ENCODE results near the gene ENTPD1.
A peak's percentile ranks its signal among the peaks of the same experiment; 100 is the strongest.

The ENTPD1 gene

DNA sequence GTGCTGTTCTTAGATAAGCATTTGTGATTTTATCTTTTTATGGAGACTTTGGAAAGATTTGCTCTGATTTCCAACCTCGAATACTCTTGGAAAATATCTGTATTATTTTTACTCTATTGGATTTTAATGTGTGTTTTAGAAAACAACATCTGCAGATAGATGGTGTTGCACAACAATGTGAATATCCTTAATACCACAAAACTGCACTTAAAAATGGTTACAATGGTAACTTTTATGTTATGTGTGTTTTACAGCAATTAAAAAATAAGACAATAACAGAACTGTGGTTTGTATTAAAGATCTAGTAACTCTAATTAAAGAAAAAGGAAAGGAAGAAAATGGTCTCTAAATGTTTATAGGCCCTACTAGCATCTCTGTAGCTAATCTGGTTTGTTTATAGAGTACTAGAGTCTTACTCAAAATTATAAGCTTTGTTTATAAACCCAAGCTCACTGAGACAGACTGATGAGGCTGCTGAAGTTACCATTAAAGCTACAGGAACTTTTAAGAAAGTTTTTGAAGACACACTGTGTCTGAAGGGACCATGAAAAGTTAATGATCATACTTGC, 77.2 kb downstream of the ENTPD1 start:
- no peak for DNase-seq

DNA sequence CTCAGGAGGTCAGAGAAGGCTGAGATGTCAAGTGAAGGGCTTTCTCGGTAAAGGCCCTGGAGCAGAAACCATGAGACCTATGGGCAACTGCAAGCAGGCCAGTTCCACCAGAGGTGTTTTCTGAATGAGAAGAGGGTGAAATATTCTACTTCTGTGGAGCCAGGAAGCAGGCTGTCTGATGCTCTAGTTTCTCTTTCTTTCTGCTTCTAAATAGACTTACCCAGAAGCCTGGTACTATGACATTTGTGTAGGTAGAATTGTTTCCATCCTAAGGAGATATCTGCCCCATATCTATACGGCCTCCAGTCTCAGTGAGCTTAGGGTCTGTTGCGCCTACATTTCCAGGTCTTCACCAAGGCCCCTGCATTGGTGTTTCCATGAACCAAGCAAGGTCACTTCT, 78.4 kb downstream of the ENTPD1 start:
- DNase-seq = no peak

DNA sequence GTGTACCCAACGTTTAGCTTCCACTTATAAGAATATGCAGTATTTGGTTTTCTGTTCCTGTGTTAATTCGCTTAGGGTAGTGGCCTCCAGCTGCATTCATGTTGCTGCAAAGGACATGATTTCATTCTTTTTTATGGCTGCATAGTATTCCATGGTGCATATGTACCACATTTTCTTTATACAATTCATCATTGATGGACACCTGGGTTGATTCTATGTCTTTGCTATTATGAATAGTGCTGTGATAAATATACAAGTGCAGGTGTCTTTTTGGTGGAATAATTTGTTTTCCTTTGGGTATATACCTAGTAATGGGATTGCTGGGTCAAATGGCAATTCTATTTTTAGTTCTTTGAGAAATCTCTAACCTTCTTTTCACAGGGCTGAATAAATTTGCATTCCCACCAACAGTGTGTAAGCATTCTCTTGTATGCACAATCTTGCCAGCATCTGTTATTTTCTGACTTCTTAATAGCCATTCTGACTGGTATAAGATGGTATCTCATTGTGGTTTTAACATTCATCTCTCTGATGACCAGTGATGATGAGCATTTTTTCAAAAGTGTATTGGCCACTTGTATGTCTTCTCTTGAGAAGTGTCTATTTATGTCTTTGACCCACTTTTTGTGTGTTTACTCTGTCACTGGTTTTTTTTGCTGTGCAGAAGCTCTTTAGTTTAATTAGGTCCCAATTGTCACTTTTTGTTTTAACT, 79.3 kb downstream of the ENTPD1 start:
- no peak for DNase-seq

DNA sequence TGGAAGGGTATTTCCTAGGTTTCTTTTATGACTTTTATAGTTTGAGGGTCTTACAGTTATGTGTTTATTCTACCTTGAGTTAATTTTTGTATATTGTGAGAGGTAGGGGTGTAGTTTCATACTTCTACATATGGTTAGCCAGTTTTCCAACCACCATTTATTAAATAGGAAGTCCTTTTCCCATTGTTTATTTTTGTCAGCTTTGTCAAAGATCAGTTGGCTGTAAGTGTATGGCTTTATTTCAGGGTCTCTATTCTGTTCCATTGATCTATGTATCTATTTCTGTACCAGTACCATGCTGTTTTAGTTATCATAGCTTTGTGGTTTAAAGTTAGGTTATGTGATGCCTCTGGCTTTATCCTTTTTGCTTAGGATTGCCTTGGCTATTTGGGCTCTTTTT, 79.9 kb downstream of the ENTPD1 start:
- DNase-seq = no peak

DNA sequence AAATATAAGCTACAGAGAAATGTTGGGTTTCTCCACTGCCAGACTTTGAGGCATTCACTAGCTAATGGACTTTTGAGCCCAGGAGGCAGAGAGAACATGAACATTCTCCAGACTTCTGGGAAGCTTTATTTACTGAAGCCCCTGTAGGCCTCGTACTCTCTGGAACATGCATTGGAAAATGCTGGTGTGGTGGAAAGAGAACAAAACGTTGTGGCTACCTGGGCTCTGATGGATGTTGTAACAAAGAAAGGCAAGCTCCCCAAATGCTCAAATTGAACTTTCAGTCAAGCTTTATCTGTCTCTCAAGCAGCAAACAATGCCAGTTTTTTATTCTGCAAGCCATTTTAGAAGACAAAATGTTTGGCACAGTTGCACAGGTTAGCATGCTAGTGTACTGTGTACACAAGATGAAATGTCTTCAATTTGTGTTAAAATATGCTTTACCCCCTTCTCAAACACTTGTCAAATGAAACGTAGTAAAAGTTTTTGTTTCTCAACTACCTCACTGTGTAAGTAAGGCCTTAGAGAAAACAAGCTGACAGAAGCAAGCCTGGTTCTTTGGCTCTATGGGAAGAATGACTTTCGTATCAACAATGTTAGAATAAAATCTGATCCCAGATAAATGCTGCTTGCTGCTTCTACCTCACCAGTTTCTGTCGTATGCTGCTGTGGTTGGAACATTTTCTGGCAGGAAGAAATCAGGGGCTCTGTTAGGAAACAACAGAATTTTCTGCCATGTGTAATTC, 80.8 kb downstream of the ENTPD1 start:
- DNase-seq = no peak

DNA sequence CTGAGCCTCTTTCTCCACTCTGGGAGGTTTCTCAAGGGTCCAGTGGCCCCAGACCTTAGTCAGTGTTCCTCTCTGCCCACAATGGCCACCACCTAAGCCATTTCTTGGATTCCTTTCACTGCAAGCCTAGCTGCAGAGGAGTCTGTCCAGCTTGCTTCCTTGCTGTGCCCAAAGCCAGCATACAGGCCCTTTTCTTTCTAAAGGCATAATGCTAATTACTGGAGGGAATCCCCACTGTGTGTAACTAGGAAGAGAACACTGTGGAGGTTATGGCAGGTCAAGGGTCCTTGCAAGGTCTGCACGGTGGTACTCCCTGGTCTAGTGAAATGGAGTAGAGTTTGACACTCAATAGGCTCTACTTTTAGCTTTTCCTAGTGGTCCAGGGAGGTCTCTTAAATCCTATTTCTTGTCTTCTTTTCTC, 81.4 kb downstream of the ENTPD1 start:
- DNase-seq = no peak

DNA sequence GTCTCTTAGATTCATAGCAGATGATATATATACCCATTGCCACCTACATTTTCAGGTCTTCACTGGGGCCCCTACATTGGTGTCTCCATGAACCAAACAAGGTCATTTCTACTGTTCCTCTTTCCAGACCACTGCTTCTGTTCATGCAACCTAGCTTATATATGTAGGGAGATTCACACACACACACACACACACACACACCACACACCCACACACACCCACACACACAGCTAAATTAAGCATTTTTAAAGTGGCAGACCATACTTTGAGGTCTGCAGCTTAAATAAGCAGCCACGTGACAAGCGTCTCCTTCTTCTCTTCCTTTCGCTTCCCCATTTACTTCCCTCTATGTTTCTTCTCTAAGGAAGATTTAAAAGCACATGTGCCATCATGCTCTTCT, 81.8 kb downstream of the ENTPD1 start:
- DNase-seq = no peak

DNA sequence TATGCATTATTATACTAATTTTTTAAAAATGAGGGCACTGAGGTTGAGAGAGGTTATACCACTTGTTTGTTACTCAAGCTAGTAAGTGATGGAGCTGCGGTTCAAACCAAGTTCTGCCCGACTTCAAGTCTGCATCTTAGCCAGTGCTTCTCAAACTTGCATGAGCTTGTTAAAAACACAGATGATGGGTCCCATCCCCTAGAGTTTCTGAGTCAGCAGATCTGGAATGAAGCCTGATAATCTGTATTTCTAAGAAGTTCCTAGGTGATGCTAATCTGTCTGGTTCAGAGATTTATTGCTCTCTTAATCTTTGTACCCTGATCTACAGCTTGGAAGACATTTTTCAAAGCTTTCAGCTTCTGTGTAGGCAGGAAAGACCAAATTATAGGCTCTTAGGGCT, 84.2 kb downstream of the ENTPD1 start:
- DNase-seq = no peak

DNA sequence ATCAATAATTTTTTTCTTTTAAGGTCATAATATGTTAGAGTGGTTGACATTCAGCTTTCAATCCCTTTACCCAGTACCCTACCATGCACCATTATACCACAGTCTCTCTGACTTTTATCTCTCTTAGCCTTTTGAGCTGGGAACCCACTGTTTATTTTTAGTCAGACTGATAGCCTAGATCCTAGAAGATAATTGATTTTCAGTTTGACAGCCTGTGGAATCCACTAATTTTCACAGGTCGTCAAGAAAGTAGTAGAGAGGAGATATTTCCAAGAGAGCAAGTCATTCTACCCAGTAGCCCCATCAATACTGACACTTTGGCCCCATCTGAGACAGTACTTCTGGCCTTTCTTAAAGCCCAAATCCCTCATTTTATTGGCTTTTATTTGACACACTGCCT, 84.7 kb downstream of the ENTPD1 start:
- no peak for DNase-seq

DNA sequence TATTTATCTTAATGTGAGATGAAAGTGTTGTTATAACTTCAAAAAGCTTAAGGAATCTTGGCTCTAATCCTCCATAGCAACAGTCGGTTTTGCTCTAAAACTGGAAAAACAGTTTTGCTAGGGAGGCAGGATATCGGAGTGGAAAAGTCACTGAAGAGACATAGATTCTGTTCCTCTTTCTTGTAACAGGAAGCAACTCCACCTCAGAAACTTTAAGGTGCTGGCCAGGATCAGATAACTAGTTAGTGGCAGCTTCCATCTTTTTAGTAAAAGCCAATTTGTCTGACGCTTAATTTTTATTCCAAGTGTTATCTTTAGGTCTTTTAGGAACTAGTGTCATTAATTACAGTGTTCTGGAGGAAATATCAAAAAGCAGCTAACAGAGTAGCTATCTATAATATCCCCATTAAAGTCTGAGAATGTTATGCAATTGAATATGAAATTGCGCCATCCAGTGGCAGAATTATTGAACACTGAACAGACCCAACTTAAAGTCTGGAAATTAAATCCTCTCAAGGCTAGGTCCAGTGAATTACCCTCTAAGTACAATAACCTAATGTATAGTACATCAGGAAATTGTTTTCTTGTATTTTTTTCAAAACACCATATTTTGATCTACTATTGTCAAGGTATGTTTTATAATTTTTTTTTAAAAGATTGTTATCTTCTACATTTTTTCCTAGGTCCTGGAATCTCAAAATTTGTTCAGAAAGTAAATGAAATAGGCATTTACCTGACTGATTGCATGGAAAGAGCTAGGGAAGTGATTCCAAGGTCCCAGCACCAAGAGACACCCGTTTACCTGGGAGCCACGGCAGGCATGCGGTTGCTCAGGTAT, 85.9 kb downstream of the ENTPD1 start:
- peak; percentile 22 for DNase-seq

DNA sequence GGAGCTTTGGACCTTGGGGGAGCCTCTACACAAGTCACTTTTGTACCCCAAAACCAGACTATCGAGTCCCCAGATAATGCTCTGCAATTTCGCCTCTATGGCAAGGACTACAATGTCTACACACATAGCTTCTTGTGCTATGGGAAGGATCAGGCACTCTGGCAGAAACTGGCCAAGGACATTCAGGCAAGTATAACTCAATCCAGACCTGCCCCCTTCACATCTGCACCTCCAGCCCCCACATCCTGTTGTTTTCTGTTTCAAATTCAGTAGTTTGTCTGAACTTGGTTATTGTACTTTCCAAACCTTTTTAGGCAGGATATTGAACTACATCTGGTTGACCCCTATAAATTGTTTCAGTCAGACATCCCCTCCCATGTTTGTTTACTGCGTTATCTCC, 89.4 kb downstream of the ENTPD1 start:
- DNase-seq = no peak

DNA sequence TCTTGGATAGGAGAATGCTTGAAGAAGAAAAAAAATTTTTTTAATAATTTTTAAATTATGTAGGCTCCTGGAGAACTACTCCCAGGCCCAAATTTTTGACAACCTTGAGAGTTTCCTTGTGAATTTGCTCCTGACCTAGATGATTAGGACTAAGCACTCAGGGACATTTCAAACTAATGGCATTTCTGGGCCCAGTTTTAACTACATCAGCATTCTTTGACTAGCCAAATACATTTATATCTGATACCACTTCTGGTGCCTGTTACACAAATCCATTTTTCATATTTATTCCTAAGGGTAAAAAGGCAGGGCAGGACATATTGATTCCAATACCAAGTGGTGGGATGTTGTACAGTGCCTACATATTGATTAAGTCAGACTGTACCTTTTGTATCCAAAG, 91.0 kb downstream of the ENTPD1 start:
- no peak for DNase-seq

DNA sequence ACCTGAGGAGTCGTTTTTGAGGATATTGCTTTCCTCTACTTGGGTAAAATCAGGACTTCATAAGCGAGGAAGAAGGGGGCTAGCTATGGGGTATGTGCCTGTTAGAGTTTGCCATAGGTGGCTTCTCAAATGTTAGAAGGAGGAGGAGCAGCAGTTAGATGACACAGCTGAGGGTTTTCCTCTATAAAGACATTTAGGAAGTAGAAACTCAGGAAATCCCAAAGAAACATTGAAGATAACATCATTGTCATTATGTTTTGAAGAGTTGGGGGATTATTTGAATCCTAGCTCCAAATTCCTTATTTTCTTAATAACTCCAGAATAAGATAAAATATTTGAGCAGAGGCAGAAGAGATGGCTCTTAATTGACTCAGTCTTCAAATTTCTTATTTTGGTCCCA, 92.9 kb downstream of the ENTPD1 start:
- no peak for DNase-seq

DNA sequence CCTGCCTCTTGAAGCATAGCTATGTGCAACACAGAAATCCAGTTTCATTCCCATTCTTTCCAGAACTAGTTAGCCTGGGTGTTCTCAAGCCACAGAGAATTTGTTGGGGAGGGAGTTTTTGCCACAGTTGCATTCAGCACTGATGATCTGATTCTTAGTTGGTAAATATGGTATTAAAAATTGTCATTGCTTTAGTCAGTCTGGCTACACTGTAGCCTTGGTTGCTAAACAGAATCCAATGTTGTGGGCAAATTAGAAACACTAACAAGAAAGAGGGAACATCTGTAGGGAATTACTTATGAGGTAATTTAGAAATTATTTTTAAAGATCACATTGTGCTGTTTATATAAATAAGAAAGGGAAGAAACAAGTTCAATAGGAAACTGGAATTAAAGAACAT, 94.8 kb downstream of the ENTPD1 start:
- no peak for DNase-seq

DNA sequence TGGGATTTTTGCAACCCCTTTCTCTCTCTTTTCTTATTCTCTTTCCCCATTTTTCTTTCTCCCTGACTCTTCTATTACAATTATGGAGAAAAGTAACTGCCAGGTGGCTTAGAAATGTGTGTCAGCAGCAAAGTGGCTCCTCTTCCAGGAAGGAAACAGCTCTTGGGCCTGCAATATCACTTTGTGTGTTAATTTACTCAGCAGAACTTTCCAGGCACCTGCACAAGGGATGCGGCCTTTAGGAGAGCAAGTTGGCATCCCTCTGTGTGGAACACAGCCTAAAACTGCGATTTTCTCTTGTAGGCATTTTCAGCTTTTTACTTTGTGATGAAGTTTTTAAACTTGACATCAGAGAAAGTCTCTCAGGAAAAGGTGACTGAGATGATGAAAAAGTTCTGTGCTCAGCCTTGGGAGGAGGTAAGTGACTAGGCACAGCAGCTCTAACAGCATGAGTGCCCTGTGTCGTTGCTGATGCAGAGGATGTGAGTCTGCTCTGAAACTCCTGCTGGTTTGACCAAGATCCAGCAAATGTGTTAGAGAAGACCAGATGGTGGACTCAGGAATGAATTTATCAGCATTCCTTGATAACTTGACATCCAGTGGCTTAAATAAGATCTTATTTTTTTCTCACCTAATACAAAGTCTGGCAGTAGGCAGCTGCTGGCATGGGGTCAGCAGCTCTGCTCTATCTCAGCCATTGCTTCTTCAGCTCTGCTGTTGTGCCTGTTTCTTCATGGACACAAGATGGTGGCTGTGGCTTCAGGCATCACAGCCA, 104.4 kb downstream of the ENTPD1 start:
- no peak for DNase-seq

DNA sequence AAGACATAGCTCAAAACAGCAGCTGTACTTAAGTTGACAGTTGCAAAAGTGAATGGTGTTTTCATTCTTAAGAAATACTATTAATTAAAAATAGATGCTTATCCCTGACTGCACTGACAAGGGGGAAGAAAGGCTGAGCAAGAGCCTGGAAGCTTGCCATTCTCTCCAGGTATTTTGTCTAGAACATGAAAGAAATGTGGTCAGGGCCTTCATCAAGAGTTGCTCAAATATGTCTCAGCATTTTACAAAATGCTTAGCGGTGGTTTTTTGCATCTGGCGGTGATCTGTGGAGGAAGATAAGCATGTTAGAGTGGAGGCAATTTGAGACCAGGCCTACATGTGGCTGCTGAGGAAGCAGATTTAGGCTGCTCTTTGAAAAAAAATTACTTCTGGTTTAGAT, 105.4 kb downstream of the ENTPD1 start:
- no peak for DNase-seq

DNA sequence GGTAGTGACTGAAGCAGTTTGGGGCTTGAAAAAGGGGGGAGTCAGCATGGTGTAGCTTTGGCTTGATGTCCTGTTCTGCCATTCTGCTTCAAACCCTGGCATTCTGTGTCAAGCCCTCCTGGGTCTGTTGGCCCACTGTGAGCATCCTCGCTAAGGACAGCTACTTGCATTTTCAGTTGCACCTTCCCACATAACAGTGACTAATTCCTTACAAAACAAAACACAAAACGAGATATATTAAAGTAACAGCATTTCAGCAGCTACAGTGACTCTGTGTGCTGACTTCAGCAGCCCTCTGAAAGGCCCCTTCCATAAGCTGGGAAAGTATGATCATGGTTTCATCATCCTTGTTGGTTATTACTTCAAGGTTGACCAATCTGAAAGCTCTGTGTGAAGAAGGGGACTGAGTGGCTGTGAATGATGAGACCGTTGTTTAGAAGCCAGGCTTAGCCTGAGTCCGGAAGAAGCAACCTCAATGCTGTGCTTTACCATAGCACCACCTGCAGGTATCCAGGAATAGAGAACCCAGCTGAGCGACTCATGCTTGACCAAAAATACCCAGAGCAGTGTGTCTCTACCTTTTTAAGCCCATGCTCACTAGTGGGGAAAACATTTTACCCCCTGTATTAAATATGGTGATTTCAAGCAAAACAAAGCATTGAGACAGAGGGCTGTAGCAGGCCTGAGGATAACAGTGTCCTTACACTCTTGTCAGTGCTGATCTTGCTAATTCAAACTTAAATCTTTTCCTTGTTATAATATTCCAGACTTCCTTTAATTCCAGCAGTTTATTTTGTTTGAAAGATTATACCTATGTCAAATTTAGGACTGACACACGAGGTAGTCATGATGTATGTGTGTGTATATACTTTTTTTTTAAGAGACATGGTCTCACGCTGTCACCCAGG, 109.2 kb downstream of the ENTPD1 start:
- DNase-seq = no peak

DNA sequence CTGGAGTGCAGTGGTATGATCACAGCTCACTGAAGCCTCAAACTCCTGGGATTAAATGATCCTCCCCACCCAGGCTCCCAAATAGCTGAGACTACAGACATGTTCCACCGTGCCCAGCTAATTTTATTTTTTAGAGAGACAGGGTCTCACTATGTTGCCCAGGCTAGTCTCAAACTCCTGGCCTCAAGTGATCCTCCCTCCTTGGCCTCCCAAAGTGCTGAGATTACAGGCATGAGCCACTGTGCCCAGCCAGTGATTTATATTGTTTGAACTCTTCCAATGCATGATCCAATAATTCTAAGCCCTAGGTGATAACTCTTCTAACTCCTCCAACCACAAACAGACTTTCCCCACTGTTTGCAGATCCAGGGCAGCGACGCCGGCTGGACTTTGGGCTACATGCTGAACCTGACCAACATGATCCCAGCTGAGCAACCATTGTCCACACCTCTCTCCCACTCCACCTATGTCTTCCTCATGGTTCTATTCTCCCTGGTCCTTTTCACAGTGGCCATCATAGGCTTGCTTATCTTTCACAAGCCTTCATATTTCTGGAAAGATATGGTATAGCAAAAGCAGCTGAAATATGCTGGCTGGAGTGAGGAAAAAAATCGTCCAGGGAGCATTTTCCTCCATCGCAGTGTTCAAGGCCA, 110.0 kb downstream of the ENTPD1 start:
- no peak for DNase-seq

DNA sequence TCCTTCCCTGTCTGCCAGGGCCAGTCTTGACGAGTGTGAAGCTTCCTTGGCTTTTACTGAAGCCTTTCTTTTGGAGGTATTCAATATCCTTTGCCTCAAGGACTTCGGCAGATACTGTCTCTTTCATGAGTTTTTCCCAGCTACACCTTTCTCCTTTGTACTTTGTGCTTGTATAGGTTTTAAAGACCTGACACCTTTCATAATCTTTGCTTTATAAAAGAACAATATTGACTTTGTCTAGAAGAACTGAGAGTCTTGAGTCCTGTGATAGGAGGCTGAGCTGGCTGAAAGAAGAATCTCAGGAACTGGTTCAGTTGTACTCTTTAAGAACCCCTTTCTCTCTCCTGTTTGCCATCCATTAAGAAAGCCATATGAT, 110.5 kb downstream of the ENTPD1 start:
- DNase-seq = no peak

DNA sequence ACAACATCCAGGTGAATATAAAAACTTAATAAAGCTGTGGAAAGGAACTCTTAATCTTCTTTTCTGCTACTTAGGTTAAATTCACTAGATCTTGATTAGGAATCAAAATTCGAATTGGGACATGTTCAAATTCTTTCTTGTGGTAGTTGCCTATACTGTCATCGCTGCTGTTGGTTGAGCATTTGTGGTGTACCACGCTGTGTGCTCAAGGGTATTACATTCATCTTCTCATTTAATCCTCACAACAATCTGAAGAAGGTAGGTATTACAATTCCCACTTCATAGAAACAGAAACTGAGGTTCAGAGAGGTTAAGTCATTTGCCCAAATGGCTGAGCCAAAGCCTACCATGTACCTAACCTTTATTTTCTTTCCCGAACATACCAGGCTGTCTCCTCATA, 111.9 kb downstream of the ENTPD1 start:
- no peak for DNase-seq

DNA sequence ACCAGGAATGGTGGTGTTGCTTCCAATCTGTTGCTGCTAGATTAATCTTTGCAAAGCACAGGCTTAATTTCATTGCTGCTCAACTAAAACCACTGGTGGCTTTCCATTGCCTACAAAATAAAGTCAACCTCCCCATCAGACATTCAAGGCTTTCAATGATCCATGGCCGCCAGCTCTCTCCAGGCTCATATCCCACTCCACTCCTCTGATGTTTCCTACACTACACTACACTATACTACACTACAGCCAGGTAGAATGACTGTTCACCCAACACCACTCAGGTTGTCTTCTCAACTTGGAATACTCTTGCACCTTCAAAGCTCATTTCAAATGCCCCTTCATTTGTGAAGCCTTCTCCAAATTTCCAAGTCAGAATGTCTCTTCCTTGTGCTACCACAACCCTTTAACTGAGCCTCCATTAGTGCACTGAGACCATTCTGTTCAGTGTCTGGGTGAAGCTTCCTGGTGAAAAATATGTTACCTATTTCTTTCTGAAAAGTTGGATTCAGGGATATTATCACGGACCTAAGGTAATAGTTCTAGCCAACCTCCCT, 116.3 kb downstream of the ENTPD1 start:
- no peak for DNase-seq

Measured in NCI-H774 (cell line).